OCI-LY1 (cell line): Measurements from ENCODE around the gene PDK2.

ENCODE experiments used
- CTCF ChIP-seq: fragments of 200-600 bp; sonication (generic), shearing (Covaris generic); IDR thresholded peaks from 2 replicates; pipeline ENCODE4 v1.5.1; 2017; ENCODE audit warnings: mild to moderate bottlenecking, antibody characterized with exemption, low read length, moderate library complexity, mixed read lengths
- EZH2 ChIP-seq: fragments of 200-600 bp; sonication (generic), shearing (Covaris generic); IDR thresholded peaks from 2 replicates; pipeline ENCODE4 v1.8.0; 2017; ENCODE audit warnings: borderline replicate concordance, mixed run types, mild to moderate bottlenecking, antibody characterized with exemption, low read length, moderate library complexity, mixed read lengths

GRCh38 chr17:50144845-50145531 is 49.8 kb downstream of the PDK2 start:
- TF ChIP-seq CTCF: no peak
- TF ChIP-seq EZH2: no peak
